HFFc6 (cell line): ENCODE results near the gene PROX2. TPM values are rescaled to one million over a fixed set of nuclear protein-coding genes. Genes with fewer than 3 reads are reported as not detected.

ENCODE experiments used
- DNase-seq: peaks from one replicate; pipeline ENCODE4 v3.0.0-alpha.2; 2018
- H3K27ac Mint-ChIP-seq: 2 replicates; pipeline ENCODE4 v1.8.0; 2020; ENCODE audit warnings: mild to moderate bottlenecking, mixed read lengths
- H3K27me3 Mint-ChIP-seq: 2 replicates; pipeline ENCODE4 v1.8.0; 2021; ENCODE audit warnings: mild to moderate bottlenecking, moderate library complexity, mixed read lengths; ENCODE audit not compliant: insufficient read depth
- H3K36me3 Mint-ChIP-seq: 2 replicates; pipeline ENCODE4 v1.8.0; 2021; ENCODE audit warnings: low read depth, mixed read lengths
- H3K4me1 Mint-ChIP-seq: 2 replicates; pipeline ENCODE4 v1.8.0; 2020; ENCODE audit warnings: low read depth, mixed read lengths
- H3K4me3 Mint-ChIP-seq: 2 replicates; pipeline ENCODE4 v1.8.0; 2020; ENCODE audit warnings: mild to moderate bottlenecking, moderate library complexity, mixed read lengths
- H3K9me3 Mint-ChIP-seq: 2 replicates; pipeline ENCODE4 v1.8.0; 2020; ENCODE audit warnings: mild to moderate bottlenecking, mixed read lengths
- total RNA-seq, 6 experiments: library from RNA; stranded (reverse); fragmentation: NEBNext Ultra II Directional; extraction: Animal tissue kit (Norgen Biotek cat#: 25700); gene quantifications; 2 replicates in 1 of 6; 3 replicates in 5 of 6; pipeline ENCODE4 v1.2.3, GENCODE V29; 2021
- TF ChIP-seq, protein P1 (sequence below): fragments of 200-600 bp; sonication (generic); IDR thresholded peaks from 2 replicates; pipeline ENCODE4 v1.5.0; 2021; ENCODE audit warnings: antibody characterized with exemption, mild to moderate bottlenecking

Gene PROX2
- total RNA-seq, 6 experiments from 2014 or later, result not detected

DNA sequence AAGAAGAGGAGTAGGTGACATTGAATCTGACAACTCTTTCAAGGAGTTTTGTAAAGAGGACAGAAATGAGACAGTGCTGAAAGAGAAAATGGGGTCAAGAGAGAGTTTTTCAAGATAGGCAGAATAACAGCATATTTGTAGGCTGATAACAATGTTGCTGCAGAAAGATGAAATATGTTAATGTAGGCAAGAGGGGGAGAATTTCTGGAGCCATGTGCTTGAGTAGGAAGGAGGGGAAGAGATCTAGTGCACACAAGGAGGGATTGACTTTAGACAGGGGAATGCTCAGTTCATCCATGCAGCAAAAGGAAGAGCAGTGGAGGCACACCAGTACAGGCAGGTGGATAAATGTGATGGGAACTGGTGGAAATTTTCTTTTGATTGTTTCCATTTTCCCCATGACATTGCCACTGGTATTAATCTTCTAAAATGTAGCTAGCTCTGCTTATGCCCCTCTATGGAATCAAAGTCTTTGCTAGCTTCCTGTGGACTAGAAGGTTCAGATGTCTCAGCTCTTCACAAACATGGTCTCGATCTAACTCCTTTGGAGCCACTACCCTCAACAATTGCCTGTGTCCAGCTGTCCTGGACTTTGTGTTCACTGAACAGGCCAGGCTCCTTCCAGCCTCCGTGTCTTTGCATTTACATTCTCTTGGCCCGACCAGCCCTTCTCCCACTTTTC lies 9.1 kb downstream of the PROX2 start:
- TF ChIP-seq, protein P1, sequence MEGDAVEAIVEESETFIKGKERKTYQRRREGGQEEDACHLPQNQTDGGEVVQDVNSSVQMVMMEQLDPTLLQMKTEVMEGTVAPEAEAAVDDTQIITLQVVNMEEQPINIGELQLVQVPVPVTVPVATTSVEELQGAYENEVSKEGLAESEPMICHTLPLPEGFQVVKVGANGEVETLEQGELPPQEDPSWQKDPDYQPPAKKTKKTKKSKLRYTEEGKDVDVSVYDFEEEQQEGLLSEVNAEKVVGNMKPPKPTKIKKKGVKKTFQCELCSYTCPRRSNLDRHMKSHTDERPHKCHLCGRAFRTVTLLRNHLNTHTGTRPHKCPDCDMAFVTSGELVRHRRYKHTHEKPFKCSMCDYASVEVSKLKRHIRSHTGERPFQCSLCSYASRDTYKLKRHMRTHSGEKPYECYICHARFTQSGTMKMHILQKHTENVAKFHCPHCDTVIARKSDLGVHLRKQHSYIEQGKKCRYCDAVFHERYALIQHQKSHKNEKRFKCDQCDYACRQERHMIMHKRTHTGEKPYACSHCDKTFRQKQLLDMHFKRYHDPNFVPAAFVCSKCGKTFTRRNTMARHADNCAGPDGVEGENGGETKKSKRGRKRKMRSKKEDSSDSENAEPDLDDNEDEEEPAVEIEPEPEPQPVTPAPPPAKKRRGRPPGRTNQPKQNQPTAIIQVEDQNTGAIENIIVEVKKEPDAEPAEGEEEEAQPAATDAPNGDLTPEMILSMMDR, result no peak
- Mint-ChIP-seq H3K27ac (no peak overlapping the region), H3K36me3 (no peaks in the 10 kb centered on the region), H3K4me1 (peaks cover 9% of the 10 kb centered on the region), H3K4me3 (no peak overlapping the region), H3K9me3 (no peaks in the 10 kb centered on the region), H3K27me3 (peaks cover 6% of the 10 kb centered on the region)
- DNase-seq, result no peak

DNA sequence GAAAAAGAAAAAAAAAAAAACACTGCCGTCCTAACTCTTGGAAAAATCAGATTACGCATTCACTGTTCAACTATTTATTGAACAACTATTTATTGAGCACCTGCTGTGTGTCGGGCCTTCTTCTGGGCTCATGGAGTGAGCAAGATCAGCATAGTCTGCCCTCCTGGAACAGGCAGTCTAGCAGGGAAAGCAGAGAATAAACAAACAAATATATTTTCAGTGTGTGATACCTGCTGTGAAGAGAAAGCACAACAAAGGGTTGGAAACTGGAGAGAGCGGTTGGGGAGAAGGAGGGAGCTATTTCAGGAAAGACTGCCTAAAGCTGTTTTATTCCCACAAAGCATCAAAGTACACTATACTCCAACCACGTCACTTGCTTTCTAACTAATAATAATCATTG lies 10.8 kb downstream of the PROX2 start:
- Mint-ChIP-seq H3K4me1 (peaks cover 14% of the 10 kb centered on the region), H3K36me3 (no peaks in the 10 kb centered on the region), H3K4me3 (no peak overlapping the region), H3K9me3 (no peaks in the 10 kb centered on the region), H3K27ac (no peak overlapping the region), H3K27me3 (peaks cover 6% of the 10 kb centered on the region)
- TF ChIP-seq, protein P1, result no peak
- no peak for DNase-seq

DNA sequence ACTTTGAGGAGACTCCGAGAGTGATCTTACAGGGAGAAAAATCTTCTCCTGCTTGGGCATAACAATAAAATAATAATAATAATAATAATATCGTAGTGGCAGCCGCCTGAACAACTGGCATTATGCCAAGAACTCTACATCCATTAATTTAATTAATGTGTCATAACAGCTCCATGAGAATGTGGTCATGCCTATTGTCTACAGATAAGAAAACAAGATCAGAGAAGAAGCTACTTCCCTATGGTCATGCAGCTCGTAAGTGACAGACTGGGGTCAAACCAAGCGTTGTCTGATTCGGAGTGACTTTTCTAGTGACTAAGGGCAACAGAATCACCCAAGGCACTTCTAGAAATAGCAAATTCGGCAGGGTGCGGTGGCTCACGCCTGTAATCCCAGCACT lies 11.7 kb downstream of the PROX2 start:
- Mint-ChIP-seq H3K27ac (no peak overlapping the region), H3K36me3 (no peaks in the 10 kb centered on the region), H3K9me3 (no peaks in the 10 kb centered on the region), H3K27me3 (peaks cover 6% of the 10 kb centered on the region), H3K4me3 (no peak overlapping the region), H3K4me1 (peaks cover 14% of the 10 kb centered on the region)
- DNase-seq, result no peak
- TF ChIP-seq, protein P1, result no peak

DNA sequence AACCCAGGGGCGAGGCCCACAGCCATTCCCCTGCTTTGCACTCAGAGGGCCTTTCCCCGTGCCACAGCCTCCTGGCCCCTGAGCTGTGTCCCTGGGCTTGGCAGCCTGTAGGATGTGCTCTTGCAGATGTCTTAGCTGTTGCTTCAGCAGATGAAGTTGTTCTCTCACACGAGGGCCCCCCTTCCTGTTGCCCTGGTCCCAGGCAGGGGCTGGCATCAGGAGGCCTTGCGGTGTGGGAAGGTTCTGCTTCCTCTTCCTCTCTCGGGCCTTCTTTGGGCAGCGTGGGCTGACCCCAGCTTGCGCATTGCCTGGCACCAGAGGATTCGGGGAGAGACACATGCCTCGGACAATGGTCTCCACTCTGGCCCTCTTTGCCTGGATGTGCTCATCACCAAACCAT lies 12.7 kb downstream of the PROX2 start:
- Mint-ChIP-seq H3K27me3 (peaks cover 6% of the 10 kb centered on the region), H3K9me3 (no peaks in the 10 kb centered on the region), H3K4me3 (no peak overlapping the region), H3K36me3 (no peaks in the 10 kb centered on the region), H3K4me1 (peaks cover 19% of the 10 kb centered on the region), H3K27ac (no peak overlapping the region)
- DNase-seq, result no peak
- TF ChIP-seq, protein P1, result no peak

DNA sequence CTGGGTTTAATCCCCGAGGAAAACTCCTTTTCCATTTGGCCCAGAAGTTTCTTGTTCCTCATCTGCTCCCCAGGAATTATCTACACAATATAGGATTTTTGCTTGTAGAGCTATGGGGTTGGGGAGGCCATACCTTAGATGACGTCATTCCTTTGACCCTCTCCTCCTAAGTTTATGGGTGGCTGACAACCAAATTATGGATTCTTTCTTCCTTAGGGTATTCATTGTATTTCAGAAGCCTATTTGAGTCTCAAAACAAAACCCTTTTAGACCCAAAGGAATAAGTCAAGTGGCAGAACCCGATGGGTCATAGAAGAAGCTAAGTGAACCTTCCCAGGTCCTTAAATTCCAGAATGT lies 14.2 kb downstream of the PROX2 start:
- Mint-ChIP-seq H3K36me3 (no peaks in the 10 kb centered on the region), H3K4me1 (peaks cover 17% of the 10 kb centered on the region), H3K27ac (no peak overlapping the region), H3K27me3 (peaks cover 3% of the 10 kb centered on the region), H3K4me3 (no peak overlapping the region), H3K9me3 (no peaks in the 10 kb centered on the region)
- TF ChIP-seq, protein P1, result no peak
- no peak for DNase-seq
